Posterior vena cava (tissue), 2 donors: ENCODE data around the gene PRPH. TPM values are rescaled to one million over a fixed set of nuclear protein-coding genes. Genes with fewer than 3 reads are reported as not detected.

Experiments used
- DNase-seq: peaks from one replicate; pipeline ENCODE4 v3.0.0-alpha.2; 2020; ENCODE audit warnings: low spot score
- intact Hi-C, 2 donors: fragments of 100-400 bp; cut with DNase I; formaldehyde crosslinking; loops; one replicate each; pipeline versions ENCODE4 v1.14.1 to v1.14.2; 2022 to 2023
- total RNA-seq, 2 donors: library from RNA; stranded (reverse); fragmentation: NEBNext Ultra II Directional; extraction: Animal tissue kit (Norgen Biotek cat#: 25700); gene quantifications; one replicate each; pipeline ENCODE4 v1.2.1, GENCODE V29; 2021
- donor health status: DM: yes; HTN: yes; CAD: no.
- donor health status: DM: yes; HTN: yes; CAD: no.

PRPH gene
- total RNA-seq, 2 donors from 2014 or later = 0.32 to 0.67 TPM

DNA sequence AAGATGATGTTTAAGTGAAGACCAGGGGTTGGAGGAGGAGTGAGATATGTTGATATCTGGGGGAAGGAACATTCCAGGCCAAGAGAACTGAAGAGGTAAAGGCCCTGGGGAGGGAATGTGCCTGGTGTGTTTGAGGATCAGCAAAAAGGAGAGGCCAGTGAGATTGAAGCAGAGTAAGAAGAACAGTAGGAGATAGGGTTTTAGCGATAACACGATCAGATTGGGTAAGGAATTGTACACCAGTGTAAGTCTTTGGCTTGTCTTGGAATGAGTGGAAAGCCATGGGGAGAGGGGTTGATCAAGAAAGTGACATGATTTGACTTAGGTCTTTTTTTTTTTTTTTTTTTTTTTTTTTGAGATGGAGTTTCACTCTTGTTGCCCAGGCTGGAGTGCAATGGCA is 32.9 kb downstream of the PRPH start:
- intact Hi-C loops = no loop called here
- DNase-seq = no peak

DNA sequence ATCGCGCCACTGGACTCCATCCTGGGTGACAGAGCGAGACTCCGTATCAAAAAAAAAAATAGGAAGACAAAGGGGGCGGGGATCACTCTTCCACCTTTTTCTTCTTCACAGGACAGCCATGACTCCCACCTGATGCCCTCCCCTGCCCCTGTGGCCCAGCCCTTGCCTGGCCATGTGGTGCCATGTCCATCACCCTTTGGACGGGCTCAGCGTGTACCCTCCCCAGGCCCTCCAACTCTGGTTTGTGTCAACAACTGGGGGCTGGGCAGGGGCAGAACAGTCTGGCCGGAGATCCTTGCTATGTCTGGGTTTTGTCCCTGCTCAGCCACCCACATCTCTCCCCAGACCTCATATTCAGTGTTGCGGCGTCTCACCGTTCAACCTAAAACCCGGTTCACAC is 33.9 kb downstream of the PRPH start:
- intact Hi-C loops = no loop called here
- peak; percentile 32 for DNase-seq

DNA sequence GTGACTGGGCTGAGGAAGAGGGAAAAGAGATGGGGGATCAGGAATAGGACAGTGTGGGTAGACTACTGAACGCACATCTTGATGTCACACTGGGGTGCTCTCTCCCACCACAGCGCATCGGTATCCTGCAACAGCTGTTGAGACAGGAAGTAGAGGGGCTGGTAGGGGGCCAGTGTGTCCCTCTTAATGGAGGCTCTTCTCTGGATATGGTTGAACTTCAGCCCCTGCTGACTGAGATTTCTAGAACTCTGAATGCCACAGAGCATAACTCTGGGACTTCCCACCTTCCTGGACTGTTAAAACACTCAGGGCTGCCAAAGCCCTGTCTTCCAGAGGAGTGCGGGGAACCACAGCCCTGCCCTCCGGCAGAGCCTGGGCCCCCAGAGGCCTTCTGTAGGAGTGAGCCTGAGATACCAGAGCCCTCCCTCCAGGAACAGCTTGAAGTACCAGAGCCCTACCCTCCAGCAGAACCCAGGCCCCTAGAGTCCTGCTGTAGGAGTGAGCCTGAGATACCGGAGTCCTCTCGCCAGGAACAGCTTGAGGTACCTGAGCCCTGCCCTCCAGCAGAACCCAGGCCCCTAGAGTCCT is 35.2 kb downstream of the PRPH start:
- no peak for DNase-seq
- intact Hi-C loops = loop anchor here in 1 of 2 donors (10.0 kb wide), 1 partner anchor 185 kb away; no protein-coding TSS in a partner anchor

DNA sequence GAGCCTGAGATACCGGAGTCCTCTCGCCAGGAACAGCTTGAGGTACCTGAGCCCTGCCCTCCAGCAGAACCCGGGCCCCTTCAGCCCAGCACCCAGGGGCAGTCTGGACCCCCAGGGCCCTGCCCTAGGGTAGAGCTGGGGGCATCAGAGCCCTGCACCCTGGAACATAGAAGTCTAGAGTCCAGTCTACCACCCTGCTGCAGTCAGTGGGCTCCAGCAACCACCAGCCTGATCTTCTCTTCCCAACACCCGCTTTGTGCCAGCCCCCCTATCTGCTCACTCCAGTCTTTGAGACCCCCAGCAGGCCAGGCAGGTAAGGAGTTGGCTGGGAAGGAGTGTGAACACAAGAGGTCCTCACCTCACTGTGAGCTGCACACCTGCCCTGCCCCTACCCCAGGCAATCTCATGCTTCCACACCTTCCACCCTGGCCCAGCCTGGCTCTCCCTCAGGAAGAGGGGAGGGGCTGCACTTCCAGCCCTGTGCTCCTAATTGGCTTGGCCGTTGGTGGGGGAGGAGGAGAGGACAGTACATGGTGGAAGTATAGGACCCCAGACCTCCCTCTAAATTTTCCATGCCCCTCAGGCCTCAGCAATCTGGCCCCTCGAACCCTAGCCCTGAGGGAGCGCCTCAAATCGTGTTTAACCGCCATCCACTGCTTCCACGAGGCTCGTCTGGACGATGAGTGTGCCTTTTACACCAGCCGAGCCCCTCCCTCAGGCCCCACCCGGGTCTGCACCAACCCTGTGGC is 35.9 kb downstream of the PRPH start:
- peak; percentile 74 for DNase-seq
- intact Hi-C loops = loop anchor here in 1 of 2 donors (10.0 kb wide), 1 partner anchor 184 kb away; no protein-coding TSS in a partner anchor

DNA sequence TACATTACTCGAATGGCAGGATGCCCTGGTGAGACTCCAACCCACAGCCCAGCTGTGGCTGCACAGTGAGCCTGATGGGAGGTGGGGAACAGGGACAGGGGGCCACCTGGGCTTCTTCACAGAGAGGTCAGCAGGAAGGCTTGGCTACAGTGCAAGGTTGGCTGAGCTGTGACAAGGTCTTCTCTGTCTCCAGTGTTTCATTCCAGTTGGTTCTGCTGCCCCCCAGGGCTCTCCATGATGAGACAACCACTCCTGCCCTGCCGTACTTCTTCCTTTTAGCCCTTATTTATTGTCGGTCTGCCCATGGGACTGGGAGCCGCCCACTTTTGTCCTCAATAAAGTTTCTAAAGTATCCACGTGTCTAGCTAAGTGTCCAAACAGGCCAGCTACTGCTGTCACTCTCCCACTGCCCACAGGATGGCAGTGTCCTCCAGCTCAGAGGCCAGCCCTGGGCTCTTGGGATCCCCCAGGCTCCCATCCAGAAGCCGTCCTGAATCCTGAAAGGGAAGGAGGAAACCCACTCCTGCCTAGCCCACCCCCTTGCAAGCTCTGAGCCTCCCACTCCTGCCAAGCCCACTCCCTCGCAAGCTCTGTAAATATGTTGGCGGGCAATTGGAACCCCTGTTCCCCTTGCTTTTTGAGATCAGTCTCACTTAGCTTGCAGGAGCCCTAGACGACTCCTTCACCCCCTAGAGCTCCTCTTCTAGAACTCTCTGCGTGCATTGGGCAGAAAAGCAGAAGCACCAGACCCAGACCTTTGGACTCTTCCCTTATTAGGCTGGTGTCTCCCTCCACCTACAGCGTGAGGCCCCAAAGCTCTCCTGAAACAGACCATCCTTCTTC is 36.7 kb downstream of the PRPH start:
- DNase-seq = peak; percentile 87
- intact Hi-C loops = loop anchor here in 1 of 2 donors (10.0 kb wide), 1 partner anchor 183 kb away; no protein-coding TSS in a partner anchor

DNA sequence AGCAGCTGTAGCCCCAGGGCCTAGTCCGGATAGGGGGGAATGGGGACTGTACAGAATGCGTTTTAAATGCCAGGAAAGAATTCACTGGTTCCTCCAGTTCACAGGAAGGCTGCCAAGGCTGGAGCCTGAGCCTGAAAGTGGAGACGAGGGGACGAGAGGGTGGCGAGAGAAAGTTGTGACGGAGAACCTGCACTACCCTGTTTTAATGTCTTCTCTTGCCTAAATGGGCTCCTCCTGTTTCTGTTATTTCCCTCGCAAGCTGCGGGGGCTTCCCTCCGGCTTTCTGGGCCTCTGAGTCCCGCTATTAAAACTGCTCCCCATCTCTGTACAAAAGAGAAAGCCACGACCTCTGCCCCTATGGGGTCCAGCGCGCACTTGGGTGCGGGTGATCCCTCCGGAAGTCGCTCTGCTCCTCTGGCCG is 37.5 kb downstream of the PRPH start:
- intact Hi-C loops = loop anchor here in 1 of 2 donors (10.0 kb wide), 1 partner anchor 182 kb away; no protein-coding TSS in a partner anchor
- peak; percentile 61 for DNase-seq

DNA sequence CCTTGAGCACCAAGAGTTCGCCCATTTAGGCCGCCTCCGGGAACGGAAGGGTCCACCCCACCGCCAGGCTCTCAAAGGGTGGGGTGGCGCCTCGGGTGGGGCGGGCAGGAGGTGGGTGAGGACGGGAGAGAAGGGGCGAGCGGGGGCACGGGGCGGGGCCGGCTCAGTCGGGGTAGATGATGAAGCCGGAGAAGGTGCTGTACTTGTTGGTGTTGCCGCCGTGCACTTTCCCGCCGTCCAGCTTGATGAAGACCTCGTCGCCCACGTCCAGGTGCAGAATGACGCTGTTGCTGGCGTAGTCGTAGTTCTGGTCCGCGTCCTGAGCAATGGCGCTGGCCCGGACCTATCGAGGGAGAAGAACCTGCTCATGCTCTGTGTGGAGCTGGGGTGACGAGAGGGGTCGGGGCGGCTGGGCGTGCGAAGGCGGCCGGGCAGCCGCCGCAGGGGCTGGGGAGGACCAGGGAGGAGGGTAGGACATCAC is 38.0 kb downstream of the PRPH start:
- intact Hi-C loops = loop anchor here in 1 of 2 donors (10.0 kb wide), 1 partner anchor 182 kb away; no protein-coding TSS in a partner anchor
- peak; percentile 82 for DNase-seq

DNA sequence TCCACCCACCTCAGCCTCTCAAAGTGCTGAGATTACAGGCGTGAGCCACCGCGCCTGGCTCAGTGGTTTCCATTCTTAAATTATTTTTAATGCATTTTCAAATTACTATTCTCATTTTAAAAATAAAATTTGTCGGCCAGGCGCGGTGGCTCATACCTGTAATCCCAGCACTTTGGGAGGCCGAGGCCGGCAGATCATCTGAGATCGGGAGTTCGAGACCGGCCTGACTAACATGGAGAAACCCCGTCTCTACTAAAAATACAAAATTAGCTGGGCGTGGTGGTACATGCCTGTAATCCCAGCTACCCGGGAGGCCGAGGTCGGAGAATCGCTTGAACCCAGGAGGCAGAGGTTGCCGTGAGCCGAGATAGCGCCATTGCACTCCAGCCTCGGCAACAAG is 38.8 kb downstream of the PRPH start:
- DNase-seq = peak; percentile 36
- intact Hi-C loops = loop anchor here in 1 of 2 donors (10.0 kb wide), 1 partner anchor 181 kb away; no protein-coding TSS in a partner anchor

DNA sequence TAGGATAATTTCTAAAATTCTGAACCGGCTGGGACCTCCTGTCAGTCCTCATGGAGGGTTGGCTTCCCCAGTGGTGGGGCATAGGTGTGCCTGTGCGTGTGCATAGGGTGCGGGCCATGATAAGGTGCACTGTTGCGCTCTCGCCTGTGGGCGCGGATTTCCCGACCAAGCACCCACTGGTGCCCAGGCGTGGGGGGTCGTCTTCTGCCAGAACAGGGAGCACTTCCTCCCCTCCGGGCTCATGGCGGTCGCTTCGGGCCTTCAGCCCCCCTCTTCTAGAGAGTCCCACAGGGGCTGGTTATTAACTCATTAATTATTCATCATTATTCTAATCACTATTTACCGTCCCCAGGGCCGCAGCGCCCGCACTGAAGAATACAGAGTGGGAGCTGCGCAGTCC is 39.3 kb downstream of the PRPH start:
- intact Hi-C loops = loop anchor here in 1 of 2 donors (10.0 kb wide), 1 partner anchor 181 kb away; no protein-coding TSS in a partner anchor
- DNase-seq = peak; percentile 58

DNA sequence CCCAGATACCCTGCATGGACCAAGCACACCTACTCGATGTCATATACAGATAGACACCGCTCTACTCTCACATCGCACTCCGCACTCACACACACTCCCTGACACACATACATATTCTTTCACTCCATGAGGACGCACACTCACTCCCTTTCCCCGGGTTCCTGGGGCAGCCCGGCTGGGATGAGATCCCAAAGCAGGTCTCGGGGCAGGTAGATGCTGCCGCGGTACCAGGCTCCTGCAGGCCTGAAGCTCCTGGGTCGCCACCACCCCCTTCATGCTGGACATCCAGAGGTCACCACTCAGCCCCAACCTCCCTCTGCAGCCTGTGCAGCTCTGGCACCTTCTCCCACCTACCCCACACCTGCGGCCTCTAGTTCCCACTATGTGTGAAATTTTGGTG is 39.7 kb downstream of the PRPH start:
- intact Hi-C loops = loop anchor here (1.0 to 10.0 kb wide), 3 partner anchors 21 to 180 kb away; partner anchors contain the start of gene PRPH (in 1 of the 2)

DNA sequence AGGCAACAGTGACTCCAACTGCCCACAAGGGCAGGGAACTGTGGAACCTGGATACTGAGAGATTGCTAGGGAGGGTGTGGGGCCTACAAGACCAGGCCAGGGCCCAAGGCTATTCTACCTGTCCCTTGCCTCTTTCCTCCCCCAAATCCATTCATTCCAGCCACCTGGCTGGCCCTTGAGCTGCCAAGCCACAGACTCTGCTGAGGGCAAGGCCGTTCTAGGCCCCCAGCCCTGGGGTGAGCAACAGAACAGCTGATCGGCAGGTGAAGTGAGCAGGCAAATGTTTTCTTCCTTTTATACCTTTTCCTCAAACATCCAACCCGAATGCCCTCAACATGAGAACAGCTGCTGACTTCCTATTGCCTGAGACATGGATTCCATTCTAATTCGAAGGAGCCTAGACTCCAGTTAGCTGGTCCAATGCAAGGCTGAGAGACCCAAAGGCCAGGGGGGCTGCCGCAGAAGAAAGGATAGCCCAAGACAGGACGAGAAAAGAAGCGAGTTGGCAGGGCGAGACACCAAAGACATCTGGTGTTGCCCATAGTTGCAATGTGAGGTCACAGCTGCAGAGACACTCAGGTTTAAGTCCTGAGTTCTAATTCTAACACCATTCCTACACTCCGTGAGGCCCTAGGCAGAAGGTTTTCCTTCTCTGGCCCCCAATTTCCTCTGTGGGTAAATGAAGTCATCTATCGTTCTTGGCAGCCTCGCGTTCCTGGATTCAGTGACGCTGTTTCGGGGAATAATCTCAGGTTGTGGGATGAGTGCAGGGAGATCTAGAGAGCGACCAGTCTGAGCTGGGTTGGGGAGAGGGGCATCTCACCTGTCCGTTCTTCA is 40.4 kb downstream of the PRPH start:
- DNase-seq = peak; percentile 48
- intact Hi-C loops = loop anchor here (1.0 to 10.0 kb wide), 3 partner anchors 20 to 179 kb away; partner anchors contain the start of gene PRPH (in 1 of the 2)

More for the DNA sequence above, 39.7 kb downstream of the PRPH start:
- DNase-seq = no peak

DNA sequence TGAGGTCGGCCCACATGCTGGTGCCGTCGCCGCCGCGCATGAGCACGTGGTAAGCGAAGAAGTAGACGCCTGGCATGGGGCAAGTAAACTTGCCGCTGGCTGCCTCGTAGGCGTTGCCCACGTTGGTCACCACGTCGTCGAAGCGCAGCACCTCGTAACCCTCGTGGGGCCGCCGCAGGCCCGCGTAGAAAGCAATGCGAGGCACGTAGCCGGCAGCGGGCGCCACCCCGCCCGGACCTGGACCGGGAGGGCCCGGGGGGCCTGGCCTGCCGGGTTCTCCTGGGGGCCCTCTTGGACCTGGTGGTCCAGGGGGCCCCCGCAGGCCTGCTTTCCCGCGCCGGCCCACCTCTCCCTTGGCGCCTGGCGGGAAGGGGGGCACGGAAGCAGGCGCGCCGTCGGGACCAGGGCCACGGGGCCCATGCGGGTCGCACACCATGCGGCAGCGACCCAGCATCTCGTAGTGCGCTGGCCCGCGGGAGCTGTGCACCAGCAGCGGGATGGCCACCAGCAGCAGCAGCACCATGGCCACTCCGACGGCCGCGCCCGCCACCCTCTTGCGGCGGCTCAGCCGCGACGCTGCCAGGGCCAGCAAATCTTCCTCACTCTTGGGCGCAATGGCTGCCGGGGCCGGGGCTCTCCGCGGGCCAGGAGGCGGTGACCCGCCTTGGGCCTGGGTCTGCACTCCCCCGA is 41.2 kb downstream of the PRPH start:
- DNase-seq = peak; percentile 73
- intact Hi-C loops = loop anchor here (1.0 to 10.0 kb wide), 3 partner anchors 19 to 179 kb away; partner anchors contain the start of gene PRPH (in 1 of the 2)

DNA sequence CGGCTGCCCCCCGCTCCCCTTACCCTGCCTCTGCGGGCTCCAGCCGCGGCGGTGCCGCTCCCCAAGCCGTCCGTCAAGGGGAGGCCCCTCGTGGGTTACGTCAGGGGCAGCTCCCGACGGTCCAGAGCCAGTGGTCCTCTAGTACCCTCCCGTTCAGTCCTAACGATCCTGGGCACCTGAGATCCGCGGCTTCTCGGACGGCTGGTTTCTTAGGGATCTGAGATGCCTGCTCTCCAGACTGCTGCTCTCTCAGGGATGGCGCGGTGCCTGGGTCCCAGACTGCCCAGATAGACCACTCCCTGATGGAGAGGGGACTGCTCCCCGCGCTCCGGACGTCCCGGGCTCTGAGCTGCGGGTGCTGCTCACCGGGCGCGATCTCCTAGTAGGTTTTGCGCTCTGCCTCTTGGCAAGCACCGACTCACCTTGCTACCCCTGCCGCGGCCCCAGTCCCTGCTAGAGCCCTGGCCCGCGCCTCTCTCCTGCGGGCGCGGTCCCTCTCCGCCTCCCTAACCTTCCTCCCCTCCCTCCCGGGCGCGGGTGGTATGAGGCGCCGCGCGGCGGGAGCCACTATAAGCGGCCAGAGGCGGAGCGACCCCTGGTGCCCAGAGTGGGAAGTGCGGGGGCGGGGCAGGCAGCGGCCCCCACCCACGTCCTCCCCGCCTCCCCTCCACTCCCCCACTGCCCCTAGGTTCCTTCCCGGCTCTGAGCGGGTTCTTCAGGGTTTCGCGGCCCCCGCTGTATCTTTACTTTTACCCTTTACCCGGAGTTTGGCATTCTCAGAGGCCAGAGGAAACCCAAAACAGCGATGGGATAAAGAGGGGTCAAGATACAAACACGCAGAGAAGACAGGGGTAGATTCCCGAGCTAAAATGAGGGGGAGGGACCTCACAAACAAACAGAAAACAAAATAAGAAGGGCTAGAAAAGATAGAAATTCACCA is 42.0 kb downstream of the PRPH start, which contains the start of gene C1QL4:
Gene C1QL4, minus strand, starts transcription at position 544 of the 940 bp plus-strand sequence. CDS start 711 bp downstream, outside the sequence.
- intact Hi-C loops = loop anchor here in 1 of 2 donors (5.0 to 10.0 kb wide), 2 partner anchors 40 to 178 kb away; partner anchors contain the start of gene PRPH
- peak; percentile 95 for DNase-seq

DNA sequence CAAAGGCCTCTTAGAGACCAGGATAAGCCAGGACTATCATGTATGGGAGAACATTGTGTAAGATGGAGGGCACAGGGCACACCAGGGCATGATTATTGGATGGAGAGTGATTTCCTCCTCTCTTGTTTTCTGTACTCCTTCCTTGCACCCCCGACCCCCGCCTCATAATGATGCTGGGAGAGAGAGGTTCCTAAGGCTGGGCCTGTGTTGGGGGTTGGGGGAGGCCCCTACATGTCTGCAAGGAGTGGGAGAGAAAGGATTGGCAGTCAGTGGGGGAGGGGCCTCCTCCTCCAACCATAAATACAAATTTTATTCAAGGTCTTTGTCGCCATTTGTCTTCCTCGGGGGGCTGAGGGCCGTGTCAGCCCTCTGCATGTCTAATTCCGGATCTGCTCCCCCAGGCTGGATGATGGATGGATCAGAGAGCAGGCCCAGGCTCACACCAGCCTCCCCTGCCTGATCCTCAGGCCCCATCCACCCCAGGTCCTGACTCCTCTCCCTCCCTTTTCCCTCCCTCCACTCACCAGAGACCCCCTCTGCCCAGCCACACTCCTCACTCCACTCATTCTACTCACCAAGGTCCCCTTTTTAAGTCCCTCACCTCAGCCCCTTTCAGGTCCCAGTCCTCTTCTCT is 44.0 kb downstream of the PRPH start:
- peak; percentile 71 for DNase-seq
- intact Hi-C loops = loop anchor here in 1 of 2 donors (5.0 to 10.0 kb wide), 2 partner anchors 42 to 176 kb away; partner anchors contain the start of gene PRPH

DNA sequence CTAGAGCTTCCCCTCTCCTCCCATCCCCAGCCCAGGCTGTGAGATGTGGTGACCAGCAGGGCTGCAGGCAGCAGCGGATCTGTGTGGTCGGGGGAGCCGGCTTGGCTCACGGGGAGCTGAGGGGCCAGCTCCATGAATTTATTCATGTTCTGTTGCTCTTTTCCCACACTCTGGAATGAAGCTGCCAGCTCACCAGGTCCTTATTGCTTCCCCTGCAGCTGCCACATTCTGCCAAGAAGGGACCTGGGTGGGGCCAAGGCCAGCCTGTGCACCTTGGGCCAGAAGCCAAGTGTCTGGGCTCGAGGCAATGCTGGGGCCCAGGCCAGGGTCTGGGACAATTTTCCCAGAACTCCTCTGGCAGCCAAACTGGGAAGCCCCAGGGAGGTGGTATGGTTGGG is 44.5 kb downstream of the PRPH start:
- intact Hi-C loops = loop anchor here in 1 of 2 donors (5.0 to 10.0 kb wide), 2 partner anchors 42 to 175 kb away; partner anchors contain the start of gene PRPH
- DNase-seq = peak; percentile 51
